COR-L47 (cell line): ENCODE results near the gene DCXR.

Source experiments
- DNase-seq: peaks from one replicate; lab custom pipeline; 2025; lab: John Stamatoyannopoulos, UW

Gene DCXR

DNA sequence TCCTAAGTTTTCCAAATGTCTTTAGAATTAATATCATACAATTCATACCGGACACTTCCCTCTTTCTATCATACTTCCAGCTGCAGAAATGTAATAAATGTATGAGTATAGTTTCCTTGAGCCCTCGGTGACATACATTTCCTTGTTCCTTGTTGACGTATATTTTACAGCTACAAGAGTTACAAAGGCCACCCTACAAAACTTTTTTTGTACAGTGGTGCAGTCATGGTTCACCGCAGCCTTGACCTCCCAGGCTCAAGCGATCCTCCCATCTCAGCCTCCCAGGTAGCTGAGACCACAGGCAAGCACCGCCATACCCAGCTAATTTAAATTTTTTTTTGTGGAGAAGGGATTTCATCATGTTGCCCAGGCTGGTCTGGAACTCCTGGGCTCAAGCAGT is 35.3 kb upstream of the DCXR start:
- DNase-seq: no peak

DNA sequence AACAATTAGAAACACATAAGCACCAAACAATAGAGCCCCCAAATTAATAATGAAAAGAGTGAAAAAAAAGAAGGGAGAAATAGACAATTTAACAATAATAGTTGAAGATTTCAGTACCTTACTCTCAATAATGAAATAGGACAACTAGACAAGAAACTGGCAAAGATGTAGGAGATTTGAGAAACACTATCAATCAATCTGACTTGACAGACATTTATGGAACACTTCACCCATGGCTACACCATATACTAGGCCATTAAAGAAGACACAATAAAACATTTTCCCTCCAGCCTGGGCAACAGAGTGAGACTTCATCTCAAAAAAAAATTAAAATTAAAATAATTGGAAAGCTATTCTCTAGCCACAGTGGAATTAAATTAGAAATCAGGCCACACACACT is 33.1 kb upstream of the DCXR start:
- DNase-seq: no peak

DNA sequence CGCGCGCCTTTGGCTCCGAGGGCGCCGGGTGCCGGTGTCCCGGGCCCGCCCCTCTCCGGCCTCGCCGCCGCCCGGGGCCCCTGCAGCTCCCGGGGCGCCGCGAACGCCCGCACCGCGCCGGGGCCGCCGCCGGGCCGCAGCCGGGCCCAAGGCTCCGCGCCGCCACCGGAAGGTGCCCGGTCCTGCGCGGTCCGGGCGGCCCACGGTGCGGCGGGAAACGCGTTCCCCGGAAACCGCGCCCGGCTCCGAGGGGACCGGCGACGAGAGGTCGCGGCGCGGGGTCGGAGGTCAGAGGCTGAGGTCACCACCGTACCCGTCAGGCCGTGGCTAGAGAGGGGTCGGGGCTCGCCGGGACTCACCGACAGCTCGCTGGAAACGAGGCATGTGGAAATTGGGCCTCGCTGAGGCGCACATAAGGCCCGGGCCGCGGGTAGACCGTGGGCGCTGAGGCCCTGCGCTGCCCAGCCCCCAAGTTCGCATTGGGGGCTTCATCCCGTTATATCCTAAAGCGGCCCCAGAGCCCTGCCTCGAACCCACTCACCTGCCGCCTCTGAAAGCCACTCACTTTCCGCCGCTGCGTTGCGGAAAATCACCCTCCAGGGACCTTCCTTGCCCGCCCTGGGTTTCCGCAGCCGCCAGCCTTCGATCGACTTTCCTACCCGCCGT is 28.3 kb upstream of the DCXR start, which contains the start of gene DUS1L:
Gene DUS1L (minus strand): TSS at position 167 of the 666 bp plus-strand sequence. CDS start 745 bp downstream, outside the sequence.
- peak; percentile 43 for DNase-seq

DNA sequence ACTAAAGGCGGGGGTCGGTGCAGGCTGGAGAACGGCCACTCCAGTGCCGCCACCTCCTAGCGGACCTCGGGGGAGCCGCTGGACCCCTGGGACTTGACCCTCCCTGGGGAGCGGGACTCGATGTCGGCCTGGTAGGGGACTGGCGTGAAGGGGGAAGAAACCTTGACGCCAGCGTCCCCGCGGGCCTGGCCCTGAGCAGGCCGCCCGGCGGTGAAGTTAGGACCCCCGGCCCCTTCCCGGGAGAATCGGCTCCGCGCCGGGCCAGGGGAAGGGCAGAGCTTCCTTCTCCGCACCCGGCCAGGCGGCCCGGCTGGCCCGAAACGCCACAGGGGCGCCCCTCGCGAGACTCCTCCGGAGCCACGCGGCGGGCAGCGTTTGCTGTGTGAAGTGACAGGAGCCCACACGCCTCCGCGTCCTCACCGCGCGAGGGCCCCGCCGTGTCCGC is 27.7 kb upstream of the DCXR start:
- DNase-seq: no peak

DNA sequence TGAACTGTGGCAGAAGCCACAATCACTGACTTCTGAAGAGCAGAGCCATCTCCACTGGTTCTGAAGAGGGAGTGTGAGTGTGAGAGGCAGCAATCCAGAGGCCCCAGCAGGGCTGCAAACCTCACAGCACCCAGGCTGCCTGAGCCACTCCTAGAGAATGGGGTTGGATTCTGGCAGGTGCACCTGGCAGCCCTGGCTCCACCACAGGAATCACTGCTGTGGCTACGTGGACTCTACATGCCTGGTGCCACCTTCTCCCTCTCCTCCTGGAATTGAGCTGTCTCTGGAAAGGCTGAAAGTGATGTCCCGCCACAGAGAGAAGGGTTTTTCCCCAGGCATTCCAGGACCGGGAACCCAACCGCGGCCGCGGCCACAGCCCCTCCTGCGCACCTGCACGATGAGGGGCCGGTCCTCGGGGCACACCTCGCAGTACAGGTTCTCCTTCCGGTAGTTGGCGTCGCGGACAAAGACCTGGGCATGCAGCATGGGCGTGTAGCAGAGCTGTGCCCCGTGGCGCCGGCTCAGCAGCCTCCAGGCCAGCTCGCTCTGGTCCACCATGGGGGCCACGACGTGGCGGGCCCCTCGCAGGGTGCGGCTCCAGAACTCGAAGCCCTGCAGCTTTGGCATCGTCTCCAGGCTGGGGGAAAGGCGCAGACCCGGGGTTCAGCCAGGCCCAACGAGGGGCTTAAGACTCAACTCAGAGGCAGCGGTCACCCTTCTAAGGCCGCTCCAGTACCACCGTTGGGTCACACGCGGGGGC is 27.1 kb upstream of the DCXR start:
- peak; percentile 33 for DNase-seq

DNA sequence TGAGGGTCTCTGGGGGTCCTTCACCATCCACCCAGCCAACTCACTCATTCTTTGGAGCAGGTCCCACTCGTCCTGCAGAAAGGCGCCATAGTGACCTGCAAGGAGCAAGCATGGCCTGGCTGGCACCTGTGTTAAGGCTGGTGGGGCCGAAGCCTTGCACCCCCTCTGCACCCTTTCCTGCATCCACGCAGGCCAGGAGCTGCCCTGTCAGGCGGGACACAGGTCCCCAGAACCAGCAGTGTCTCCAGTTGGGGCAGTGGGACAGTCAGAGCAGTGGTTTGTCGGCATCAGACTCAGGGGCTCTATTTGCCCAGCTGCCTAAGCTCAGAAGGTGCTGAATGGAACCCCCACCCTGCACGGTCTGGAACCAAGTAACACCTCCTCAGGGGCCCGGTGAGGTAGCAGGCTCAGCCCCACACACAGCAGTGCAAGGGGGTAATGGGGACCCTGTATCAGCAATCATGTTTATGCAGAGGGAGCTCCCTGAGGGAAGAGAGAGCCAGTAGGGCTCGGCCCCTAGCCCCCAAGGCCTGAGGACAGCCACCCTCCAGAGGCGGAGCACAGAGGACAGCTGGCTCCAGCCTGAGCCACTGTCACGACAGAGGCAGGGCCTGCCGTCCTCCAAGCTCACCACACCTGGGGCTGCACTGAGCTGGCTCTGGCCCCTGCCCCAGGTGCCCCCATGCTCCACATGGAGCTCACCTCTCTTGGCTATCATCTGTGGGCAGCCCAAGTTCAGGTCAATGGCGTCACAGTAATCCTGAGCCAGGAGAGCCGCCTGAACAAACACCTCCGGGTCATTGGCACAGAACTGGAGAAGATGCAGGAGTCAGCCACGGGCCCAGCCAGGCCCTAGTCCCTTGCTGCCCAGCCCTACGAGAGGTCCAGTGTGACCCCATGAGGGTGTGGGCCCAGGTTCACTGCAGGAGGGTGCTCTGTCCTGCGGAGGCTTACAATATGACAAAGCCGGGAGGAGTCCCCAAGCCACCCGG is 26.2 kb upstream of the DCXR start:
- no peak for DNase-seq

DNA sequence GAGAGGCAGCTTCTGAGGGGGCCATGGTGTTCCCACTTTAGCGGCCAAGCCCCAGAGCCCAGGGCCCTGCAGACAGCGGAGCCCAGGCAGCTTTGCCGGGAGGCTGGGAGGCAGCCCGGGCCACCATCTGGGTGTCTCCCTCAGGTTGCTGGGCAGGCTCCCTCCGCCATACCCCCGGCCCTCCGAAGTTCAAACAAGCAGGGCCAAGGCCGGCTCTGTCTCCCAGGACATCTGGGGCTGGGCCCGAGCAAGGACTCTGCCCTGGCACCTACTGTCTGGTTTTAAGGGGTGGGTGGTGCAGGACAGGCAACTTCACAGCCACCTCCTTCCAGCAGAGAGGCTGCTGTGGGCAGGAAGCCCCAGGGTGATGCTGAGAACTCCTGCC is 25.5 kb upstream of the DCXR start:
- DNase-seq: no peak

DNA sequence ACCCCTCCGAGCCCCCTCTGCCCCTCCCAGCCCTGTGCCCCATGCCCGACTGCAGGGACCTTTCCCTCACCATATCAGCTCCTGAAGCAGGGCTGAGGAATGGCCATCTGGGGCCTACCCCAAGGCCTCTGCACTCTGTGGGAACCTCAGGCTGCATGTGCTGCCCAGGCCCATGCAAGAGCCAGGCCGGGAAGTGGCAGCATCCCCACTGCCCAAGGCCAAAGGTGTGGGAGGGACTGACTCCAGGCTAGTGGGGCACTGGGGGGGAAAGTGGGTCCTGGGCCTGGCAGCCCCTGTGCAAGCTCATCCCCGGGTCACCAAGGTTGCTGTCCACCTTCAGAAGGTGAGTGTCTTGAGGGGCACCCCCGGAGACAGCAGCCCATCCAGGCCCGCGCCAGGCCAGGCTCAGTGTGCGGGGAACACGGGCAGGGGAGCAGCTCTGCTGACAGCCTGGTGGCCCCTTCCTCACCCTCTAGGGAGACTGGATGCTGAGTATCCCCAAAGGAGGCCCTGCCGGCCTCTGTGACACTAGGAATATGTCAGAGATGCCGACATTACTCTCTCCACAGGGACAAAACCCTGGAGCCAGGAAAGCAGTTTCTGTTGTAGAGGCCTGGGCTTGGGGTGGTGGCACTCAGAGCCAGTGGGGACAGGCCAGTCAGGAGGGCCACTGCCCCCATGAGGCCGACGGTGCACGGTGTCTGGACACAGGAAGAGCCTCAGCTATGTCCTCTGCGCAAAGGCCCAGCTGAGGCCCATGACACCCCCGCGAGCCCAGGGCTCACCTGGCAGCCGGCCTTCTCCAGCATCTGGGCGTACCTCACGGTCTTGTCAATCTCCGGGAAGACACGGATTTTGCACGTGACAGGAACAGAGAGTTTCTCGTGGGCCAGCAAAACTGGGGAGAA is 24.8 kb upstream of the DCXR start:
- no peak for DNase-seq

DNA sequence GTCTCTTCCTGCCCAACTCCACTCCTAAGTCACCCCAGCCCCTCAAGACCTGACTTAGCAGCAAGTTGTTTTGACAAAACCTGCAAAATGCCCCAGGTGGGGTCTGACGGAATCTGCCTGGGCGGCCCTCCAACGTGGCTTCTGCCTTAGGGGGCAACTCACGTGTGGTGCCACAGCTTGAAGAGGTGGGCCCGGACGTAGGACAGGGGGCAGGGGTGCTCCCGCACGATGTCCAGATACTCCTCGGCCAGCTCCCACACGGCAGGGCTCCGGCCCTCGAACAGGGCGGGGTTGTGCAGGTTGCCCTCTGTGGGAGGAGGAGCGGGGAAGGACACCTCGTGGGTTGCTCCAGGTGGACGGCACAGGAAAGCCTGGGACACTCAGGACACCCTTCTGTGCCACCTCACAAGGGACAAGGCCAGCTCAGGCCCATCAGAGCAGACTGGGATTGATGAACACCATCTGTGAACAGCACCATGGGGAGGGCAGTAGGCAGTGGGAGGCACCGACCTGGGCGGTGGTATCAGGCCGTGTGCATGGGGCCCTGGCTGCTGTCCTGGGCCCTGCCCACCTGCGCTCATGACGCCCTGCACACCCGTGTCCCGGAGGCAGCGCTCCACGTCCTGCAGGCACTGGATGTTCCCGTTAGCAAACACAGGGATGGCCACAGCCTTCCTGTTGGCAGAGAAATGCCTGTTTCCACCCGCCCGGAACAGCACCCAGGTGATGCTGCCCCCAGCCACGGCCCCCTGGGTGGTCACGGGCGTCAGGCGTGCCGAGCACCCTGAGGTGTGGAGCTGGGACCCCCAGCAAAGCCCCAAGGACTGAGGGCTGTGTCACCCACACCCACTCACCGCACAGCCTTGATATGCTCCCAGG is 23.8 kb upstream of the DCXR start:
- DNase-seq: no peak

DNA sequence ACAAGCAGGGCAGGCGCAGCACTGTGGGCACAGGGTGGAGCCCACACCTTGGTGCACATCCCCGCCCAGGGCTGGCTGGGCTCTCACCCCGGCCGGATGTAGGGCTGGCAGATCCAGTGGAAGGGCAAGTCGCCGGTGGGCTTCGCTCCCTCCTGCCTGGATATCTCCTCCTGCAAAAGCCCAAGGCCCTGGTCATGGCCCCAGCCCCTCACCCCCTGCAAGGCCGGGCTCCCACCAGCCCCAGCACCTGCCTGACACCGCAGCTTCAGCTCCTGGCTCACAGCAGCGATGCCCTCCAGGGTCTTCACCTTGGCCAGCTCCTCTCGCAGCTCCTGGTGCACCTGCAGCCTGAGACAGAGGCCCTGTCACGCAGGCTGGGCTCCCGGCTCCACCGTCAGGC is 23.1 kb upstream of the DCXR start:
- DNase-seq: no peak

DNA sequence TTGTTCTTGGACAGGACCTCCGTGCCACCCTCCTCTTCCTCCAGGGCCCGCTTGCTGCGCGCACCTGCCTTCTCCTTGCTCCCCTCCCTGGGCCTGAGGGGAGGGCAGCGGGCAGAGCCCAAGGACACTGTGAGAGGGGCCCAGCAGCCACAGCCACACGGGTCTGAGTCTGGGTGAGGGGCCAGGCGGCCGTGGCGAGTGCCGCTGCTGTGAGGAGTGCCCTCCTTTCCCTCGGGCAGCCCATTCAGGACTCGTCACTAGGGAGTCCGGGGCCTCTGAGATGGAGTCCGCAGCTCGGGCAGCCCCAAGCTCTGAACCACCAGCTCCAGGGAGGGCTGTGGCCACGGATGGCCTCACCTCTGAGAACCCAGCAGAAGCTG is 22.5 kb upstream of the DCXR start:
- DNase-seq: no peak

DNA sequence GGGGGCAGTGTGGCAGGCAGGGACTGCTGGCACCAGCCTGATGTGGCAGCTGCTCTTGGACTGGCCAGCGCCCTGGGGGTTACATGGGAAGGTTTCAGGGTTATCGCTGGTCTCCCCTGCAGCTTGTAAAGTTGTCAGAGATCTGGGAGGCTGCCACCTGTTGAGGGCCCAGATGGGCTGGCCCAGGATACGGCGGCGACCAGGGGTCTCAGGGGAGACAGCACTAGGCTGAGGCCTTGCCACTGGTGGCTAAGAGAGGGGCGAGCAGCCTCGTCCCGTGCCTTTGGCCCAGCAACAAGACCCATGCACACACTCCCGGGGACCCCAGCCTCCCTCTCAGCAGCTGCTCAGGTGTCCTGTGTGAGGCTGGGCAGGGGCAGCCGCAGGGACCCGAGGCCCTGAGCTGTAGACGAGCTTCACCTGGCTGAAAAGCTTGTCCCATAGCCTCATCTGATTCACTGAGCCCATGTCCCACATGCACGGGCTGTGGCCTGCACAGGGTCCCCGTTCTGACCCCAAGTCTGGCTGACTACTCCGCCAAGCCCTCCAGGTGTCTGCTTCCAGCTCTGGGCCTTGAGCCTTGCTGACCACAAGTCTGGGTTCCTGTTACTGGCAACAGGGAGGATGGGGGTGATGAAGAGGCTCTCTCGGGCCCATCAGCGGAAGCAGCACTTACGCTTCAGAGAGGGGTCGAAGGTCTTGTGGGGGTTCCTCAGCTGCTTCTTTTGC is 21.9 kb upstream of the DCXR start:
- DNase-seq: no peak

DNA sequence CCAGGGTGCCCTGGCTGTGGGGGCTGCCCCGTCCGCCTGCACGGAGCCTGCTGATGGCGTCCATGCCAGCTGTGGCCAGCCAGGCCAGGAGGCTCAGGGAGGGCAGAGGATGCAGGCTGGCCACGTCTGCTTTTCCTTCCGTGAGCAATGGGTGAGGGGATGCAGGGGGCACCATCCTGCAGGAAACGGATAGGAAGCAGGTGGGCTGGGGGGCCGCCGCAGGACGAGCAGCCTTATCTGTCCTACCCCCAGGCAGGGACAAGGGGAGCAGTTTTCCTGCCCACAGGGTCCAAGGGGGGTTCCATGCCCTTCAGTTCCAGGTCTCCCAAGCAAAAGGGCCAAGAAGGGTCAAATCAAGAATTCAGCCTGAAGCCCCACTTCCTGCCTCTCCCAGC is 21.4 kb upstream of the DCXR start:
- no peak for DNase-seq

DNA sequence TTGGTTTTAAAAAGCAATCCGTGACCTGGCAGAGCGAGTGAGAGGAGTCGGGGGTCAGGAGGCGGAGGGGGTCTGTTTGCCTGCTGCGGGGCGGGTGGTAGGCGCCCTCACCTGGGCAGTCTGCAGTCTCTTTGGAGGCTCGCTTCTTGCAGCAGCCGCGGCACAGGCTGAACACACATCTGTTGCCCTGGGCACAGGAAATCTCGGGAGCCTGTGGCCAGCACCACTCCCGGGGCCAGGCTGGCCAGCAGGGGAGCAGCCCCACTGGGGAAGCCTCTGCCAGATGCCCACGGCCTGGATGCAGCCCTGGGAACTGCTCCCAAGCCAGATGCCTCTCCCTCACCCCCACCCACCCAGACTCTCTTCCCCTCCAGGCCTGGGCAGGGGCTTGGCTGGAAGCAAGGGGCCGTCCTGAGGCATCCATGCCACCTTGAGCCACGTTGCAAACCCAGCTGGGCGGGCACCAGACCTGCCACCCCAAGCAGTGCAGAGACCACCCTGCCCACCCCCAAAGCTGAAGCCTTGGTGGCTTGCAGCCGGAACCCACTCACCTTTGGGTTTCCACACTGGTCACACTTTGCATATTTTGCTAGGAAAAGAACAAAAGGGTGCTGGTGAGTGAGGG is 20.8 kb upstream of the DCXR start:
- no peak for DNase-seq

DNA sequence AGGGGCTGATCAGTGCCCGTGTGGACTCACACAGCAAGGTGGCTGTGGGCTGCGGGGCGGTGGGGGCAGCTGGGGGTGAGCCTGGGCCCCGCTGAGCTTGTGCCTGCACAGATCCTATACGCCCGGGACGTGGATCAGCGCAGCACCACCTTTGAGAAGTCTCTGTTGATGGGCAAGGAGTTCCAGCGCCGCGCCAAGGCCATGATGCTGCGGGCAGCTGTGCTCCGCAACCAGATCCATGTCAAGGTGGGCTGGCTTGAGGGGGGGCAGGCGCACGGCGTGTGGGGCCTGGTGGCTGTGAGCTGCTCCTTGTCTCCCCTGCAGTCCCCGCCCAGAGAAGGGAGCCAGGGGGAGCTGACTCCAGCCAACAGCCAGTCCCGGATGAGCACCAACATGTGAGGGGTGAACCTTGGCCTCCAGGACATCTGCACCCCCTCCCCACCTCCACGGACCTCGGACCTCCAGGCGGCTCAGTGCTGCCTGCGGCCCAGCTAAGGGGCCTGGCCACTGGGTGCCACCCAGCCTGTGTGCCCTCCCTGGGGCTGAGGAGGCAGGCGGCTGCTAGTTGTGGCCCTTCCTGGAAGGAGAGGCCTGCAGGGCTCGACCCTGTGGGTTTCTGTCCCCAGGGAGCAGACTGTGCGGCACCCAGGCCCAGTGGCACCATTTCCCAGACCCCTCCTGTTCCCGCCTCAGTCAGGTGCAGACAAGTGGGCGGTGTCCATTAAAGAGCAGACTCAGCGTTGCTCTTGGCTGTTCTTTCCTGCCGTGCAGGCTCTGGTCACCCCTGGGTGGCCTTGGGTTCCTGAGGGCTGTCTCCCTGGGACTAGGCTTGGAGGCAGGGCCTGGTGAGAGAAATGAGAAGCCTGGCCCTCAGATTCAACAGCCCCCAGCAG is 19.5 kb upstream of the DCXR start:
- DNase-seq: no peak

DNA sequence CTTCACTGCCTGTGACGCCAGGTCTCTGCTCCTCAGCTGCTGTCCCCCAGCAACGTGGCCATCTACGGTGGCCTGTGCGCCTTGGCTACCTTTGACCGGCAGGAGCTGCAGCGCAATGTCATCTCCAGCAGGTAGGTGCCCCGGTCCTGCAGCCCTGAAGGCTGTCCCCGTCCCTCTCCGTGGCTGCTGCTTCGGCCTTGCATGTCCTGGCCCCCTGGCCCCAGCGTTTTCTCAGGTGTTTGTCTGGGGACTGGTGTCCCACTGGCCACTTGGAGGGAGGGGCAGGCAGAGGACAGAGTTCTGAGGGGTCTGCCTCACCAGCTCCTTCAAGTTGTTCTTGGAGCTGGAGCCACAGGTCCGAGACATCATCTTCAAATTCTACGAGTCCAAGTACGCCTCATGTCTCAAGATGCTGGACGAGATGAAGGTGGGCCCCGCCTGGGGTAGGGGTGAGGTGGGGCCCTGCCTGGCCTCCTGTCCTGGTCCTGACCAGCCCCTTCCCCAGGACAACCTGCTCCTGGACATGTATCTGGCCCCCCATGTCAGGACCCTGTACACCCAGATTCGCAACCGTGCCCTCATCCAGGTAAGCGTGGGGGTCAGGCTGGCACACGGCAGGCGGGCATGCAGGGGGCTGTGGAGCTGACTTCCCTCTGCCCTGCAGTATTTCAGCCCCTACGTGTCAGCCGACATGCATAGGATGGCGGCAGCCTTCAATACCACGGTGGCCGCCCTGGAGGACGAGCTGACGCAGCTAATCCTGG is 18.6 kb upstream of the DCXR start:
- DNase-seq: no peak
